Activated B cell treated with CpG ODN at 0.5 μM for 24 hours (primary cell): Measurements from ENCODE around the gene RPS6KA5. TPM values are rescaled to one million over a fixed set of nuclear protein-coding genes. Genes with fewer than 3 reads are reported as not detected.

ENCODE experiments used
- ATAC-seq: fragments of 200-7000 bp; cut with Tn5 transposase; one replicate; pipeline ENCODE4 v1.10.0; 2021; ENCODE audit warnings: low read depth, mild to moderate bottlenecking, moderate library complexity
- CTCF ChIA-PET: fragments of 350-600 bp; sonication (Branson Sonifier 250); formaldehyde crosslinking; loops from one replicate; lab custom pipeline; 2021; ENCODE audit warnings: antibody characterized with exemption; lab: Charles Lee
- POLR2A ChIA-PET: fragments of 350-600 bp; sonication (Branson Sonifier 250); formaldehyde crosslinking; loops from one replicate; lab custom pipeline; 2021; ENCODE audit warnings: antibody characterized with exemption; lab: Charles Lee
- DNase-seq: peaks from one replicate; pipeline ENCODE4 v3.0.0; 2022
- H3K27ac Mint-ChIP-seq: one replicate; pipeline ENCODE4 v1.8.0; 2020; ENCODE audit warnings: mixed read lengths
- H3K27me3 Mint-ChIP-seq: one replicate; pipeline ENCODE4 v1.8.0; 2021; ENCODE audit warnings: mixed read lengths
- H3K36me3 Mint-ChIP-seq: one replicate; pipeline ENCODE4 v1.8.0; 2021; ENCODE audit warnings: low read depth, mixed read lengths
- H3K4me1 Mint-ChIP-seq: one replicate; pipeline ENCODE4 v1.8.0; 2021; ENCODE audit warnings: mixed read lengths
- H3K4me3 Mint-ChIP-seq: one replicate; pipeline ENCODE4 v1.8.0; 2020; ENCODE audit warnings: mild to moderate bottlenecking, mixed read lengths
- H3K9me3 Mint-ChIP-seq: one replicate; pipeline ENCODE4 v1.8.0; 2020; ENCODE audit warnings: mixed read lengths
- CTCF ChIP-seq: fragments of 200-600 bp; IDR thresholded peaks from one replicate; pipeline ENCODE4 v1.8.0; 2022; ENCODE audit warnings: antibody characterized with exemption, mild to moderate bottlenecking
- intact Hi-C: fragments of 100-400 bp; cut with micrococcal nuclease; formaldehyde crosslinking; loops from one replicate; pipeline ENCODE4 v1.15.1; 2024
- total RNA-seq: library from RNA; stranded (reverse); gene quantifications from 2 replicates; pipeline ENCODE4 v1.2.3, GENCODE V29; 2022

RPS6KA5 gene
- total RNA-seq, 1 donor from 2014 or later: 16.3 TPM

GRCh38 chr14:91067186-91067585 is 6.7 kb upstream of the RPS6KA5 start:
- ATAC-seq (no peak), DNase-seq (no peak)
- ChIA-PET POLR2A (interaction anchor here (0.7 kb wide), 1 partner anchor 173 kb away, joined by 3 read pairs; no protein-coding TSS in a partner anchor), CTCF (no interaction called here)
- no peak overlapping the region for H3K4me3 Mint-ChIP-seq
- H3K27ac Mint-ChIP-seq: no peak overlapping the region
- intact Hi-C loops: no loop called here
- H3K9me3 Mint-ChIP-seq: peaks cover 2% of the 10 kb centered on the region
- no peaks in the 10 kb centered on the region for H3K27me3 Mint-ChIP-seq
- no peaks in the 10 kb centered on the region for H3K36me3 Mint-ChIP-seq
- no peak for TF ChIP-seq CTCF
- peaks cover 31% of the 10 kb centered on the region for H3K4me1 Mint-ChIP-seq

- ChIA-PET CTCF (interaction anchor here (1.7 kb wide), 1 partner anchor 79 kb away, joined by 4 read pairs; no protein-coding TSS in a partner anchor), POLR2A (interaction anchor here (0.8 kb wide), 1 partner anchor 18 kb away, joined by 7 read pairs; no protein-coding TSS in a partner anchor)
- peaks cover 31% of the 10 kb centered on the region for H3K4me1 Mint-ChIP-seq
- DNase-seq (no peak), ATAC-seq (no peak)
- no peaks in the 10 kb centered on the region for H3K27me3 Mint-ChIP-seq
- H3K9me3 Mint-ChIP-seq: peaks cover 2% of the 10 kb centered on the region
- no peak for TF ChIP-seq CTCF
- H3K27ac Mint-ChIP-seq: no peak overlapping the region
- no peaks in the 10 kb centered on the region for H3K36me3 Mint-ChIP-seq
- H3K4me3 Mint-ChIP-seq: no peak overlapping the region
- intact Hi-C loops: no loop called here
These were observed 4.8 kb upstream of the RPS6KA5 start for GRCh38 chr14:91065266-91065665.

DNA sequence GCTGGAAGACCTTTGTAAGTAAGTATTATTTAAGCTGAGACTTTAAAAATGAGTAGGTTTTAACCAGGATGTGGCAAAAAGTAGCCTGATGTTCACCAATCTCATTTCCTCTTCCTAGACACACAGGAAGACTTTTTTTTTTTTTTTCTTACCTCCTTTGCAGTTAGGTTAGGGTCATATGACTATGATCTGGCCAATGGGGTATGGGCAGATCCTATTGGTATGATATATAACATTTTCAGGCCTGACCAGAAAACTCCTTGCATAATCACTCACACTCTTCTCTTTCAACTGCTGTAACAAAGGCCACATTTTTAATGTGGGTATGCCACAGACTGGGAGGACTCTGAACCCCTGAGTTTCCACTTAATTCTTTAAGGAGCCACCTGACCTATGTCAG is 2.7 kb upstream of the RPS6KA5 start:
- Mint-ChIP-seq H3K36me3 (no peaks in the 10 kb centered on the region), H3K9me3 (peaks cover 2% of the 10 kb centered on the region), H3K27me3 (no peaks in the 10 kb centered on the region), H3K4me3 (peak overlapping the region; percentile 19), H3K4me1 (peaks cover 40% of the 10 kb centered on the region), H3K27ac (peak overlapping the region; percentile 72)
- POLR2A ChIA-PET: interaction anchor here (0.7 to 4.6 kb wide), 5 partner anchors 52 to 504 kb away, joined by 3 to 90 read pairs (median 5); partner anchors contain the start of gene DGLUCY
- no peak for TF ChIP-seq CTCF
- no peak for ATAC-seq
- CTCF ChIA-PET: no interaction called here
- no peak for DNase-seq
- intact Hi-C loops: loop anchor here (5.0 kb wide), 1 partner anchor 731 kb away; the partner anchor contains the start of gene NRDE2

DNA sequence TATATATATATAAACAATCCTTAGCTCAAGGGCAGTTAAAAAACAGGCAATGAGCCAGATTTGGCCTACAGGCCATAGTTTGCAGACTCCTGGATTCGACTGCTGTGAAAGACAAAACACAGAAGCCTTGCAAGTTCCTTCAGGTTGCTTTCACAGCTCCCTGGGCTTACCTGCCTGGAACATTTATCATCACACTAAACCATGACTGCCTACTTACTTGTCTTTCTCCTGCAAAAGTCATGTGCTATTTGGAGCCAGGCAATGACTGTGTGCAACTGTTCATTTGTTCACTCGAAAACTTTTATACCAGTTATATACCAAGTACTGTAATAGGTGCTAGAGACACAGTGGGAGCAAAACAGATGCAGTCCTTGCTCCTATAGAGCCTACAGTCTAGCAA is 2.2 kb upstream of the RPS6KA5 start:
- Mint-ChIP-seq H3K4me1 (peaks cover 39% of the 10 kb centered on the region), H3K27me3 (no peaks in the 10 kb centered on the region), H3K4me3 (no peak overlapping the region), H3K36me3 (no peaks in the 10 kb centered on the region), H3K9me3 (peaks cover 2% of the 10 kb centered on the region), H3K27ac (peak overlapping the region; percentile 72)
- ChIA-PET POLR2A (interaction anchor here (0.7 to 4.6 kb wide), 5 partner anchors 52 to 505 kb away, joined by 3 to 90 read pairs (median 5); partner anchors contain the start of gene DGLUCY), CTCF (interaction anchor here (1.2 kb wide), 1 partner anchor 111 kb away, joined by 3 read pairs; no protein-coding TSS in a partner anchor)
- ATAC-seq: no peak
- no peak for DNase-seq
- intact Hi-C loops: loop anchor here (5.0 kb wide), 1 partner anchor 730 kb away; the partner anchor contains the start of gene NRDE2
- no peak for TF ChIP-seq CTCF

DNA sequence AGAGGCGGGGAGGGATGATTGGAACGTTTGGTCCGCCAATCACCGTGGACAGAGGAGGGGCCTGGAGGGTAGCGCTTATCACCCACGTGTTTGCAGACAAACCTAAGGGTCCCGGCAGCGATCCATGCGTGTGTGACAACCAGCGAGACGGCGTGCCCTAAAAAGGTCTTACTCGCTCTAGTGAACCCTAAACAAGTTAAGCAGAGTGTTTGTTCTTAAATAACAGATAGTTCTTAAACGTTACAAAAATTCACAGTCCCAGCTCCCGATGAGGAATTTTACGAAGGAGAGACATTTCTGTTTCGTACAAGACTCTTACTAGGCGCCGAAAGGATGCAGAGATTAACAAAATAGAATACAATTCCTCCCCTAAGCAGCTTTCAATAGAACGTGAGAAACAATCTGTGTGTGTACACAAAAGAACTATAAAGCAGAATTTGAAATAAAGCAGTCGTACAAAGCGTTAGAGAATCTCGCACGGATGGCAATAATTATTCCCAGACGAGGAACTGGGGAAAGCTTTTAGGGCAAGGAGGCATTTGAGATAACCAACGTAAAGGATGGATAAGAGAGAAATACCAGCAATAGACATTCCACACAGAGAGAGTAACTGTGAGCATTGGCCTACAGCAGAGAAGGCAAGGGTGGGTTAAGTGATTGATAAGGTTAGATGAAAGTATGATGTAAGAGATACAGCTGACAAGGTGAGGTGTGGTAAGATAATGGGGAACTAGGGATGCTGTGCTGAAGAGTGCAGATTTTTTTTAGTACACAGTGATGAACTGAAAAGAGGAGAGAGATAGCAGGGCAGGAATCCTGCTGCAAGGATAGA is 831 bp upstream of the RPS6KA5 start:
- H3K4me1 Mint-ChIP-seq: peaks cover 35% of the 10 kb centered on the region
- H3K4me3 Mint-ChIP-seq: no peak overlapping the region
- ATAC-seq (no peak), DNase-seq (no peak)
- ChIA-PET POLR2A (interaction anchor here (0.5 to 4.6 kb wide), 30 partner anchors 8 to 448 kb away, joined by 3 to 90 read pairs (median 4); partner anchors contain the start of gene DGLUCY), CTCF (interaction anchor here (0.7 to 4.4 kb wide), 10 partner anchors 54 to 227 kb away, joined by 3 to 21 read pairs (median 4); partner anchors contain the start of gene DGLUCY)
- peaks cover 2% of the 10 kb centered on the region for H3K9me3 Mint-ChIP-seq
- no peaks in the 10 kb centered on the region for H3K27me3 Mint-ChIP-seq
- intact Hi-C loops: loop anchor here (1.0 to 5.0 kb wide), 9 partner anchors 112 to 729 kb away; partner anchors contain the start of genes CCDC88C and NRDE2
- H3K36me3 Mint-ChIP-seq: no peaks in the 10 kb centered on the region
- H3K27ac Mint-ChIP-seq: no peak overlapping the region
- TF ChIP-seq CTCF: no peak
